Calu3 (cell line): Measurements from ENCODE around the gene FERMT1. TPM values are rescaled to one million over a fixed set of nuclear protein-coding genes. Genes with fewer than 3 reads are reported as not detected.

ENCODE experiments used
- BruUV-seq: library from RNA; stranded (reverse); fragments of 400-500 nt; replicated peaks from 2 replicates; lab custom pipeline; 2021; lab: Mats Ljungman, UMichigan
- CTCF ChIA-PET: fragments of 300-600 bp; sonication (Branson Sonifier 250); formaldehyde crosslinking; loops from one replicate; lab custom pipeline; 2022; ENCODE audit warnings: antibody characterized with exemption; lab: Charles Lee
- DNase-seq: peaks from one replicate; pipeline ENCODE4 v3.0.0; 2022
- H3K27ac Mint-ChIP-seq: one replicate; pipeline ENCODE4 v1.8.0; 2022; ENCODE audit warnings: mixed read lengths; ENCODE audit not compliant: unreplicated experiment
- H3K27me3 Mint-ChIP-seq: one replicate; pipeline ENCODE4 v1.8.0; 2022; ENCODE audit warnings: mixed read lengths; ENCODE audit not compliant: unreplicated experiment
- H3K36me3 Mint-ChIP-seq: one replicate; pipeline ENCODE4 v1.8.0; 2022; ENCODE audit warnings: mild to moderate bottlenecking, moderate library complexity, mixed read lengths; ENCODE audit not compliant: insufficient read depth, unreplicated experiment
- H3K4me1 Mint-ChIP-seq: one replicate; pipeline ENCODE4 v1.8.0; 2022; ENCODE audit warnings: mild to moderate bottlenecking, low read depth, mixed read lengths; ENCODE audit not compliant: unreplicated experiment
- H3K4me3 Mint-ChIP-seq: one replicate; pipeline ENCODE4 v1.8.0; 2022; ENCODE audit warnings: mild to moderate bottlenecking, low read depth, moderate library complexity, mixed read lengths; ENCODE audit not compliant: unreplicated experiment
- H3K9me3 Mint-ChIP-seq: one replicate; pipeline ENCODE4 v1.8.0; 2022; ENCODE audit warnings: low read depth, mixed read lengths; ENCODE audit not compliant: unreplicated experiment
- CTCF ChIP-seq: fragments of 200-600 bp; IDR thresholded peaks from one replicate; pipeline ENCODE4 v1.8.0; 2022; ENCODE audit warnings: antibody characterized with exemption; ENCODE audit not compliant: unreplicated experiment
- intact Hi-C: fragments of 100-400 bp; cut with micrococcal nuclease; formaldehyde crosslinking; loops from one replicate; pipeline ENCODE4 v1.10.0; 2022; ENCODE audit not compliant: unreplicated experiment
- total RNA-seq: library from RNA; stranded (reverse); gene quantifications from 2 replicates; pipeline ENCODE4 v1.2.3, GENCODE V29; 2022

The FERMT1 gene
- total RNA-seq, 1 experiment from 2014 or later, result 23.5 TPM

- Mint-ChIP-seq H3K36me3 (no peaks in the 10 kb centered on the region), H3K4me1 (peaks cover 17% of the 10 kb centered on the region), H3K27me3 (no peaks in the 10 kb centered on the region), H3K9me3 (no peaks in the 10 kb centered on the region), H3K27ac (no peak overlapping the region), H3K4me3 (no peak overlapping the region)
- no peak for TF ChIP-seq CTCF
- intact Hi-C loops, result no loop called here
- BruUV-seq, result no TSS peak
- CTCF ChIA-PET, result no interaction called here
- no peak for DNase-seq
Measured at GRCh38 chr20:6061544-6061943, 61.3 kb downstream of the FERMT1 start.

GRCh38 chr20:6060213-6060612, 62.6 kb downstream of the FERMT1 start:
- no peaks in the 10 kb centered on the region for H3K27me3 Mint-ChIP-seq
- no peaks in the 10 kb centered on the region for H3K9me3 Mint-ChIP-seq
- TF ChIP-seq CTCF, result no peak
- no peak overlapping the region for H3K4me3 Mint-ChIP-seq
- peaks cover 17% of the 10 kb centered on the region for H3K4me1 Mint-ChIP-seq
- H3K27ac Mint-ChIP-seq, result no peak overlapping the region
- intact Hi-C loops, result no loop called here
- no peak for DNase-seq
- CTCF ChIA-PET, result interaction anchor here (0.6 kb wide), 1 partner anchor 107 kb away, joined by 3 read pairs; no protein-coding TSS in a partner anchor
- no peaks in the 10 kb centered on the region for H3K36me3 Mint-ChIP-seq
- BruUV-seq, result no TSS peak

- Mint-ChIP-seq H3K4me3 (no peak overlapping the region), H3K9me3 (no peaks in the 10 kb centered on the region), H3K27ac (no peak overlapping the region), H3K4me1 (peaks cover 28% of the 10 kb centered on the region), H3K27me3 (no peaks in the 10 kb centered on the region), H3K36me3 (no peaks in the 10 kb centered on the region)
- CTCF ChIA-PET, result no interaction called here
- no peak for DNase-seq
- TF ChIP-seq CTCF, result no peak
- intact Hi-C loops, result no loop called here
- BruUV-seq, result no TSS peak
Measured at GRCh38 chr20:6058684-6059295, 64.0 kb downstream of the FERMT1 start.

GRCh38 chr20:6057691-6058090, 65.1 kb downstream of the FERMT1 start:
- Mint-ChIP-seq H3K36me3 (peaks cover 7% of the 10 kb centered on the region), H3K4me1 (peaks cover 39% of the 10 kb centered on the region), H3K27me3 (no peaks in the 10 kb centered on the region), H3K4me3 (no peak overlapping the region), H3K9me3 (no peaks in the 10 kb centered on the region), H3K27ac (no peak overlapping the region)
- no peak for DNase-seq
- CTCF ChIA-PET, result interaction anchor here (0.6 kb wide), 1 partner anchor 34 kb away, joined by 3 read pairs; no protein-coding TSS in a partner anchor
- no TSS peak for BruUV-seq
- intact Hi-C loops, result no loop called here
- TF ChIP-seq CTCF, result no peak
